HS-5 (cell line): ENCODE measurements around the gene PCNA.
A peak's percentile ranks its signal among the peaks of the same experiment; 100 is the strongest.
"Not testable (repeated sequence)": the region's sequence is repeated elsewhere in the genome, so short reads cannot be mapped to it uniquely, and the experiment has no call there.

Experiments used
- DNase-seq: peaks from one replicate; pipeline ENCODE4 v3.0.0-alpha.2; 2012; ENCODE audit warnings: low read depth

Gene PCNA

GRCh38 chr20:5141615-5142014 lies 21.9 kb upstream of the PCNA start:
- DNase-seq, result no peak

GRCh38 chr20:5140195-5140594 lies 20.4 kb upstream of the PCNA start:
- DNase-seq, result no peak

- no peak for DNase-seq
Measured at GRCh38 chr20:5136096-5136495, 16.3 kb upstream of the PCNA start.

- no peak for DNase-seq
Measured at GRCh38 chr20:5135363-5136012, 15.7 kb upstream of the PCNA start.

GRCh38 chr20:5133998-5134397 lies 14.2 kb upstream of the PCNA start:
- DNase-seq, result no peak

- no peak for DNase-seq
Measured at GRCh38 chr20:5131502-5131901, 11.7 kb upstream of the PCNA start.

- no peak for DNase-seq
Measured at GRCh38 chr20:5128886-5129285, 9.1 kb upstream of the PCNA start.

- DNase-seq, result no peak
Measured at GRCh38 chr20:5127859-5128424, 8.2 kb upstream of the PCNA start.

GRCh38 chr20:5127204-5127858 lies 7.6 kb upstream of the PCNA start:
- no peak for DNase-seq

GRCh38 chr20:5126512-5127203 lies 6.9 kb upstream of the PCNA start, which contains the start of gene CDS2:
Gene CDS2 (plus strand): TSS chr20:5127008. CDS start chr20:5127093, 85 bp downstream.
- DNase-seq, result peak; percentile 96

- no peak for DNase-seq
Measured at GRCh38 chr20:5122873-5123260, 3.1 kb upstream of the PCNA start.

GRCh38 chr20:5120185-5120476 lies 373 bp upstream of the PCNA start:
- DNase-seq, result no peak

GRCh38 chr20:5119143-5119434 lies 669 bp downstream of the PCNA start:
- no peak for DNase-seq

- no peak for DNase-seq
Measured at GRCh38 chr20:5118220-5119142, 1.3 kb downstream of the PCNA start.

- DNase-seq, result no peak
Measured at GRCh38 chr20:5116875-5117274, 2.9 kb downstream of the PCNA start.

GRCh38 chr20:5114403-5114802 lies 5.4 kb downstream of the PCNA start:
- DNase-seq, result no peak

- no peak for DNase-seq
Measured at GRCh38 chr20:5113615-5113986, 6.2 kb downstream of the PCNA start.

- no peak for DNase-seq
Measured at GRCh38 chr20:5109276-5109675, 10.5 kb downstream of the PCNA start.

GRCh38 chr20:5104479-5104878 lies 15.3 kb downstream of the PCNA start:
- no peak for DNase-seq

GRCh38 chr20:5100684-5101347 lies 18.9 kb downstream of the PCNA start:
- DNase-seq, result peak; percentile 37

GRCh38 chr20:5099909-5100308 lies 19.8 kb downstream of the PCNA start:
- not testable (repeated sequence) for DNase-seq

GRCh38 chr20:5099009-5099408 lies 20.7 kb downstream of the PCNA start:
- DNase-seq, result not testable (repeated sequence)
